ENCODE measurements around the gene TBC1D1.

Gene TBC1D1

DNA sequence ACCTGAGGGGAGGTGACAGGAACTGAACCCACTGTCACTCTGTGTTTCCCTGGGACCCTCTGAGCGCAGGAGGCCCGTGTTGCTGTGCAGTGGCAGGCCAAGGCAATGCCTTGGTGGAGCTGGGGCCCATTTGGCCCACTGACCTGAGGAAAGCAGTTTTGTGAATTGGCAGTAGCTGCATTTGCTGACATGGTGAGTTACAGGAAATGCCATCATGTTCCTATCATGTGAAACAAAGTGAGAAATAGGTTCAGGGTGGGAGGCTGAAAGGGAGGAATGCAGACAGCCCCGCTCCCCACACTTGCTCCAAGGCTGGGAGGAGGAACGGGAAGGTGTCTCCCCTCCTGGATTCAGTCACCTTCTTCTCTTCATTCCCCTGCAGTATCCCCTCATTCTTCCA, 215.4 kb downstream of the TBC1D1 start:
- no peak overlapping the region for H3K4me3 ChIP-seq (ENCODE audit: low read length)
- TF ChIP-seq, protein P1, sequence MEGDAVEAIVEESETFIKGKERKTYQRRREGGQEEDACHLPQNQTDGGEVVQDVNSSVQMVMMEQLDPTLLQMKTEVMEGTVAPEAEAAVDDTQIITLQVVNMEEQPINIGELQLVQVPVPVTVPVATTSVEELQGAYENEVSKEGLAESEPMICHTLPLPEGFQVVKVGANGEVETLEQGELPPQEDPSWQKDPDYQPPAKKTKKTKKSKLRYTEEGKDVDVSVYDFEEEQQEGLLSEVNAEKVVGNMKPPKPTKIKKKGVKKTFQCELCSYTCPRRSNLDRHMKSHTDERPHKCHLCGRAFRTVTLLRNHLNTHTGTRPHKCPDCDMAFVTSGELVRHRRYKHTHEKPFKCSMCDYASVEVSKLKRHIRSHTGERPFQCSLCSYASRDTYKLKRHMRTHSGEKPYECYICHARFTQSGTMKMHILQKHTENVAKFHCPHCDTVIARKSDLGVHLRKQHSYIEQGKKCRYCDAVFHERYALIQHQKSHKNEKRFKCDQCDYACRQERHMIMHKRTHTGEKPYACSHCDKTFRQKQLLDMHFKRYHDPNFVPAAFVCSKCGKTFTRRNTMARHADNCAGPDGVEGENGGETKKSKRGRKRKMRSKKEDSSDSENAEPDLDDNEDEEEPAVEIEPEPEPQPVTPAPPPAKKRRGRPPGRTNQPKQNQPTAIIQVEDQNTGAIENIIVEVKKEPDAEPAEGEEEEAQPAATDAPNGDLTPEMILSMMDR (conservative IDR thresholded peaks at IDR 0.05; ENCODE audit: low read length) = no peak
- DNase-seq (ENCODE audit: low read depth) = peak; percentile 41

- H3K4me3 ChIP-seq (ENCODE audit: low read length) = no peak overlapping the region
- DNase-seq (ENCODE audit: low read depth) = no peak
- TF ChIP-seq, protein P1 (conservative IDR thresholded peaks at IDR 0.05; ENCODE audit: low read length) = no peak
These were observed 216.1 kb downstream of the TBC1D1 start for GRCh38 chr4:38106886-38107514.

GRCh38 chr4:38107818-38108217, 216.9 kb downstream of the TBC1D1 start:
- no peak for DNase-seq (ENCODE audit: low read depth)
- TF ChIP-seq, protein P1 (conservative IDR thresholded peaks at IDR 0.05; ENCODE audit: low read length) = no peak

DNA sequence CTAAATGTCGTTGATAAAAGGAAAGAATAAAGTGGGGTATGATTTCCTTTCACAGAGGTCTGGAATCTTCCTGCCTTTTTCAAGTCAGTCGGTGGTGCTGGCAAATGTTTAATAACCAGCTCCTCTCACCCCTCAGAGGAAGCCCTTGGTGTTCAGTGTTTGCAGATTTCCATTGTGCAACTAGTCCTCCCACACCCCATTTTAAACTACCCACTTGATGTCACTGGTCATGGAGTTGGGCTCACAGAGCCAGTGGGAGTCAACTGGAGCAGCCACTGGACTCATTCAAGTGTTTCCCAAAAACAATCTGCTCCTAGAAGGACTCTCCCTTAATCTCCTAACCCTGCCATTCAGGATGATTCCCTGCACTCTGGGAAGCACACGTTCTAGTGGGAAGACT, 218.5 kb downstream of the TBC1D1 start:
- TF ChIP-seq, protein P1 (conservative IDR thresholded peaks at IDR 0.05; ENCODE audit: low read length) = no peak
- H3K4me3 ChIP-seq (ENCODE audit: low read length) = no peak overlapping the region
- DNase-seq (ENCODE audit: low read depth) = no peak

More at GRCh38 chr4:38107818-38108217, 216.9 kb downstream of the TBC1D1 start:
- H3K4me3 ChIP-seq (ENCODE audit: low read length) = no peak overlapping the region

GRCh38 chr4:38109896-38110295, 219.0 kb downstream of the TBC1D1 start:
- TF ChIP-seq, protein P1 (conservative IDR thresholded peaks at IDR 0.05; ENCODE audit: low read length) = no peak
- DNase-seq (ENCODE audit: low read depth) = no peak
- no peak overlapping the region for H3K4me3 ChIP-seq (ENCODE audit: low read length)

- TF ChIP-seq, protein P1 (conservative IDR thresholded peaks at IDR 0.05; ENCODE audit: low read length) = no peak
These were observed 220.1 kb downstream of the TBC1D1 start for GRCh38 chr4:38111024-38111423.

DNA sequence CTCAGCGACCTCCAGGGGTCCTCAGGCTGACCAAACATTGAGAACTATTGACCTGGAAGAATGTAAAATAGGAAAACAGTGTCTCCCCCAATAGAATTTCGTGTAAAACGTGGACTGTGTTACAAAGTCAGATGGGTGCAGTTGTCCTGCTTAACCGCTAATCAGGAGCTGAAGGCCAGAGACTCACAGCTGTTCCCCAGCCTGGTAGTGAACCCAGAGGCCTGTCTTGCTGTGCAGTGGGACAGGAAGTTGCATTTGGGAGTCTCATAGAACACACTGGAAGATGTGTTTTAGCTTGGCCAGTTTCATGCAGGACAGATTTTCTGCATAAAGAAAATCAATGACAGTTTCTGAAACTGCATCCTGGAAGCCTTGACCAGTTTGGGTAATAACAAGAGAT, 220.8 kb downstream of the TBC1D1 start:
- no peak overlapping the region for H3K4me3 ChIP-seq (ENCODE audit: low read length)
- DNase-seq (ENCODE audit: low read depth) = no peak
- TF ChIP-seq, protein P1 (conservative IDR thresholded peaks at IDR 0.05; ENCODE audit: low read length) = no peak

More at GRCh38 chr4:38111024-38111423, 220.1 kb downstream of the TBC1D1 start:
- H3K4me3 ChIP-seq (ENCODE audit: low read length) = no peak overlapping the region
- DNase-seq (ENCODE audit: low read depth) = no peak

Measured in AG10803 (cell line).